Suprapubic skin (tissue), 3 donors: ENCODE measurements around the gene SRSF6.

Experiments used
- CTCF ChIP-seq, 2 donors: fragments of 200-600 bp in 1 of 2; fragments of 450-650 bp in 1 of 2; sonication (generic) in 1 of 2; IDR thresholded peaks; one replicate each; pipeline ENCODE4 v1.5.1; 2016 to 2019; ENCODE audit warnings: antibody characterized with exemption in 2 of 2, mild to moderate bottlenecking in 1 of 2, moderate library complexity in 1 of 2
- POLR2A ChIP-seq, 2 donors: fragments of 450-650 bp; IDR thresholded peaks; one replicate each; pipeline ENCODE4 v1.6.1; 2017; ENCODE audit warnings: antibody characterized with exemption in 2 of 2, mild to moderate bottlenecking in 2 of 2, moderate library complexity in 2 of 2

DNA sequence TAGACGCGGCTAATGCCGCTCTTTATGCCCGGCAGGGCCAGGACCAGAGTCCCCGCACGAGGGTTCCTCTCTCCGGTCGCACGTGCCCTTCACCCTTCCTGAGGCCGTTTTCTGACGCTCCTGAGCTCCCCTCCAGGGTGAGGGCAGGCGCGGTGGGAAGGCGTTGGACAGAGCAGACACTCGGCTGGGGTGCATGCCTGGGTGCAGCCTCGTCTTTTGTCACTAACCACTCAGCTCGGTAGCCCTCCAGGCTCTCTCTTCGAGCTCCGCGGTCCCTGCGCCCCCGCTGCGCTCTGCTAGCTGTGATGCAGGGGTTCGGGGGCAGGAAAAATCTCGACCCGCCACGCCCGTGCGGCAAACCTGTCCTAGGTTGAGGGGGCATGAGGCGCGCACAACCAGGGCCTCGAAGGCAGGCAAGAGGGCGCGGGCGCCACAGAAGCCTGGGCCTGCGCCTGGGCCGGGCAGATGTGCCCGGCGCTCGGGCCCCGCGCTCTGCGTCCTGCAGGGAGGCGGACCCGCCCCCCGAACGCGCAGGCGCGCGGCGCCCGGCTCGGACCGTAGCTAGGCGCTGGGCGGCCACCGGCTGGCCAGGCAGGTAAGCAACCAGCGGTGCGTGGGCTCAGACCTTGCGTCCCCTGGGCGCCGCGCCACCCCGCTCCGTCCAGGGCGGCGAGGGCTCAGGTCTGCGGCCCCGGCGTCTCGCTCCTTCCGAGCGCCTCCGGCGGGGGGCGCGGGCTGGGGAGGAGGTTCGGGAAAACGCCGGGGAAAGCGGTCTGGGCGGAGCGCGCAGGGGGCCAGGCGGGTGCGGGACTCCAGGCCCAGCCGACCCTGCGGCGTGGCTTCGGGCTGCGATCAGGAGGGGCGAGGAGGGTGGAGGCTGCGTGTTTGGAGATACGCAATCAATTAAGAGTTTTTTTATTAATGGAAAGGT, 49.7 kb downstream of the SRSF6 start, which contains the start of gene L3MBTL1:
- TF ChIP-seq CTCF (IDR thresholded peaks at IDR 0.05) (no peak), POLR2A (IDR thresholded peaks at IDR 0.05) (no peak)
